Heart right ventricle (tissue), 16 donors: Measurements from ENCODE around the gene TIMP2. TPM values are rescaled to one million over a fixed set of nuclear protein-coding genes. Genes with fewer than 3 reads are reported as not detected.

Experiments
- ATAC-seq, 8 donors: fragments of 200-7000 bp; cut with Tn5 transposase; one replicate each; pipeline ENCODE4 v1.9.1; 2020; ENCODE audit warnings: mild to moderate bottlenecking in 8 of 8, moderate library complexity in 8 of 8, moderate number of reproducible peaks in 1 of 8
- DNase-seq, 2 donors: peaks; one replicate each; pipeline ENCODE4 v3.0.0-alpha.2; 2020
- H3K27ac ChIP-seq, 10 donors: fragments of 200-600 bp; sonication (generic) in 2 of 10; one replicate each; pipeline versions ENCODE4 v1.5.0 to v1.8.0; 2020 to 2022; ENCODE audit warnings: mild to moderate bottlenecking in 3 of 10
- H3K27me3 ChIP-seq, 7 donors: fragments of 200-600 bp; one replicate each; pipeline ENCODE4 v1.8.0; 2021 to 2022; ENCODE audit warnings: mild to moderate bottlenecking in 2 of 7
- H3K36me3 ChIP-seq, 9 donors: fragments of 200-600 bp; sonication (generic) in 1 of 9; one replicate each; pipeline versions ENCODE4 v1.5.0 to v1.8.0; 2020 to 2022; ENCODE audit warnings: mild to moderate bottlenecking in 2 of 9
- H3K4me1 ChIP-seq, 9 donors: fragments of 200-600 bp; sonication (generic) in 1 of 9; one replicate each; pipeline versions ENCODE4 v1.5.0 to v1.8.0; 2020 to 2022; ENCODE audit warnings: mild to moderate bottlenecking in 4 of 9
- H3K4me3 ChIP-seq, 10 donors: fragments of 200-600 bp; sonication (generic) in 2 of 10; one replicate each; pipeline versions ENCODE4 v1.5.0 to v1.8.0; 2020 to 2022; ENCODE audit warnings: mild to moderate bottlenecking in 7 of 10, moderate library complexity in 2 of 10
- H3K9me3 ChIP-seq, 11 donors: fragments of 200-600 bp in 10 of 11; sonication (generic) in 2 of 11; one replicate each; pipeline versions ENCODE4 v1.5.0 to v1.8.0; 2013 to 2022; ENCODE audit warnings: mild to moderate bottlenecking in 2 of 11, control low read depth in 1 of 11, moderate library complexity in 1 of 11
- CTCF ChIP-seq, 9 donors: fragments of 200-600 bp; sonication (generic) in 2 of 9; IDR thresholded peaks; one replicate each; pipeline versions ENCODE4 v1.5.0 to v1.8.0; 2021 to 2022; ENCODE audit warnings: antibody characterized with exemption in 9 of 9, mild to moderate bottlenecking in 5 of 9, moderate library complexity in 1 of 9
- WGBS, 2 donors: extraction: QIAGEN DNeasy Blood & Tissue Kit; methylation state at CpG; one replicate each; pipeline ENCODE4 v1.1.7; 2013; ENCODE audit warnings: inconsistent platforms in 1 of 2; 5-methylcytosine and 5-hydroxymethylcytosine counted together
- intact Hi-C, 10 donors: fragments of 100-400 bp; cut with DNase I; formaldehyde crosslinking; loops; one replicate each; pipeline versions ENCODE4 v1.11.1 to v1.14.2; 2022
- polyA plus RNA-seq, 2 donors: library from polyadenylated mRNA; stranded (reverse); fragments of 200-250 nt; gene quantifications; one replicate each; pipeline ENCODE4 v1.2.3, GENCODE V29; 2013
- total RNA-seq, 10 donors: library from RNA; stranded (reverse); fragmentation: NEBNext Ultra II Directional in 3 of 10; extraction: Animal tissue kit (Norgen Biotek cat#: 25700) in 3 of 10; gene quantifications; one replicate each; pipeline versions ENCODE4 v1.2.1 to v1.2.4, GENCODE V29; 2021 to 2023
- donor health status: Arrhythmogenic right ventricular cardiomyopathy.
- donor health status: ischemic (EF 13 %, LVEDD 7.1; RV severe dilation, severe dysfunction).
- donor health status: healthy with polysubstance abuse.
- donor health status: DM: no; HTN: yes; CAD: no.
- donor health status: DM: no; HTN: no; CAD: no.
- donor health status: ischemic (EF 25% LVEDD 6.9; RV normal size, moderate dysfunction).
- donor health status: ischemic (EF 25% LVEDD 5.7; RV mildly dilated, moderate dysfunction).
- donor health status: healthy.
- donor health status: DM: yes; HTN: yes; CAD: no.
- donor health status: Ischemic cardiomyopathy.
- donor health status: ischemic (EF 35%, LVEDD 5.7; RV mildly dilated, moderate dysfunction).
- donor health status: nonischemic (EF 11% LVEDD 7.7; RV severe dilation, severe dysfunction).
- donor health status: DM: yes; HTN: yes; CAD: no.
- donor health status: PGD.
- donor health status: ischemic (EF 29% LVEDD 5.4; RV normal size, mild dysfunction).
- donor health status: nonischemic (EF 23%, LVEDD 6.1; RV moderate dilation, normal function).

The TIMP2 gene
- total and polyA plus RNA-seq, 12 donors: 32.4 to 118 (median 96.7) TPM

- Histone ChIP-seq H3K36me3 (peaks cover 0 to 70% (median 7%) of the 10 kb centered on the region in 9 donors), H3K4me1 (peaks cover 6 to 60% (median 39%) of the 10 kb centered on the region in 9 donors), H3K4me3 (peak overlapping the region in 1 of 10 donors; percentile 19), H3K9me3 (no peaks in the 10 kb centered on the region), H3K27me3 (no peaks in the 10 kb centered on the region), H3K27ac (peak overlapping the region in 8 of 10 donors; percentile 36 to 68 (median 56))
- TF ChIP-seq CTCF (IDR thresholded peaks at IDR 0.05): no peak
- DNase-seq (no peak), ATAC-seq (peak in 1 of 8 donors; percentile 2)
- WGBS, 2 donors: 79 to 81% methylated on average over 22 of the region's 22 CpGs
- intact Hi-C loops: loop anchor here in 9 of 10 donors (1.0 to 10.0 kb wide), 10 partner anchors 35 to 477 kb away; partner anchors contain the start of gene TIMP2 (in 1 of the 9)
Observed at GRCh38 chr17:78971756-78972506, 46.7 kb upstream of the TIMP2 start.

GRCh38 chr17:78970834-78971755 lies 45.9 kb upstream of the TIMP2 start:
- H3K36me3 ChIP-seq: peaks cover 0 to 66% (median 7%) of the 10 kb centered on the region in 9 donors
- DNase-seq: peak; percentile 83 to 87
- no peaks in the 10 kb centered on the region for H3K27me3 ChIP-seq
- H3K27ac ChIP-seq: peak overlapping the region in 9 of 10 donors; percentile 23 to 68 (median 54)
- H3K4me3 ChIP-seq: peak overlapping the region in 2 of 10 donors; percentile 6 to 19
- peak; percentile 23 to 58 (median 46) for ATAC-seq
- WGBS, 2 donors: 33 to 34% methylated on average over 33 of the region's 33 CpGs
- H3K4me1 ChIP-seq: peaks cover 3 to 52% (median 32%) of the 10 kb centered on the region in 9 donors
- peak; percentile 82 to 94 (median 90) for TF ChIP-seq CTCF (IDR thresholded peaks at IDR 0.05)
- H3K9me3 ChIP-seq: no peaks in the 10 kb centered on the region
- intact Hi-C loops: loop anchor here in 9 of 10 donors (1.0 to 10.0 kb wide), 10 partner anchors 34 to 476 kb away; partner anchors contain the start of gene TIMP2 (in 1 of the 9)

- no peak for DNase-seq
- intact Hi-C loops: loop anchor here (2.0 to 10.0 kb wide), 8 partner anchors 33 to 475 kb away; partner anchors contain the start of gene TIMP2 (in 1 of the 10)
Observed at GRCh38 chr17:78969865-78970264, 44.7 kb upstream of the TIMP2 start.

More at GRCh38 chr17:78969865-78970264, 44.7 kb upstream of the TIMP2 start:
- ATAC-seq: no peak
- peaks cover 0 to 39% (median 20%) of the 10 kb centered on the region in 9 donors for H3K4me1 ChIP-seq
- H3K4me3 ChIP-seq: no peak overlapping the region
- no peak overlapping the region for H3K27ac ChIP-seq
- no peaks in the 10 kb centered on the region for H3K27me3 ChIP-seq
- 86 to 88% methylated on average over 9 of the region's 9 CpGs for WGBS, 2 donors
- TF ChIP-seq CTCF (IDR thresholded peaks at IDR 0.05): no peak
- H3K36me3 ChIP-seq: peaks cover 0 to 63% (median 7%) of the 10 kb centered on the region in 9 donors
- H3K9me3 ChIP-seq: no peaks in the 10 kb centered on the region
